Stimulated activated CD8-positive, alpha-beta memory T cell treated with anti-CD3 and anti-CD28 coated beads, Interleukin-4, amount 100 ng/mL, for 4 hours (primary cell): ENCODE data around the gene RGL2.

ENCODE experiments used
- DNase-seq, 2 donors: peaks; one replicate each; pipeline ENCODE4 v3.0.0-alpha.2; 2020; ENCODE audit warnings: low read depth in 2 of 2, low spot score in 1 of 2

Gene RGL2

GRCh38 chr6:33317419-33317668, 18.6 kb upstream of the RGL2 start:
- peak in 1 of 2 donors; percentile 46 for DNase-seq

GRCh38 chr6:33316603-33317418, 18.1 kb upstream of the RGL2 start:
- DNase-seq: no peak

GRCh38 chr6:33315793-33316602, 17.3 kb upstream of the RGL2 start:
- no peak for DNase-seq

GRCh38 chr6:33314943-33315792, 16.4 kb upstream of the RGL2 start:
- no peak for DNase-seq

GRCh38 chr6:33314515-33314942, 15.8 kb upstream of the RGL2 start:
- peak in 1 of 2 donors; percentile 57 for DNase-seq

- peak; percentile 75 to 84 for DNase-seq
Measured at GRCh38 chr6:33313709-33314514, 15.2 kb upstream of the RGL2 start, which contains the start of gene TAPBP. Gene TAPBP (minus strand): TSS chr6:33314078. CDS start chr6:33314041, 37 bp downstream.

GRCh38 chr6:33313105-33313708, 14.5 kb upstream of the RGL2 start:
- DNase-seq: no peak

GRCh38 chr6:33312361-33313104, 13.8 kb upstream of the RGL2 start:
- DNase-seq: peak; percentile 62 to 76

GRCh38 chr6:33306356-33306755, 7.6 kb upstream of the RGL2 start:
- DNase-seq: no peak

GRCh38 chr6:33305052-33305451, 6.3 kb upstream of the RGL2 start:
- no peak for DNase-seq

GRCh38 chr6:33304216-33304615, 5.5 kb upstream of the RGL2 start:
- DNase-seq: no peak

- DNase-seq: no peak
Measured at GRCh38 chr6:33301877-33302276, 3.1 kb upstream of the RGL2 start.

- DNase-seq: peak; percentile 85 to 89
Measured at GRCh38 chr6:33299237-33299944, 649 bp upstream of the RGL2 start.

- no peak for DNase-seq
Measured at GRCh38 chr6:33297956-33298772, 578 bp downstream of the RGL2 start.

- no peak for DNase-seq
Measured at GRCh38 chr6:33297406-33297955, 1.3 kb downstream of the RGL2 start.

- DNase-seq: no peak
Measured at GRCh38 chr6:33296797-33297405, 1.8 kb downstream of the RGL2 start.

GRCh38 chr6:33295621-33296369, 2.9 kb downstream of the RGL2 start:
- no peak for DNase-seq
